Stimulated activated CD8-positive, alpha-beta memory T cell treated with anti-CD3 and anti-CD28 coated beads, Interleukin-2, amount 100 ng/mL, for 1 hour (primary cell): ENCODE data around the gene PGAP6.
"Not testable (repeated sequence)": the region's sequence is repeated elsewhere in the genome, so short reads cannot be mapped to it uniquely, and the experiment has no call there.

Experiments
- DNase-seq, 2 donors: peaks; one replicate each; pipeline ENCODE4 v3.0.0-alpha.2; 2020; ENCODE audit warnings: low read depth in 2 of 2

The PGAP6 gene

DNA sequence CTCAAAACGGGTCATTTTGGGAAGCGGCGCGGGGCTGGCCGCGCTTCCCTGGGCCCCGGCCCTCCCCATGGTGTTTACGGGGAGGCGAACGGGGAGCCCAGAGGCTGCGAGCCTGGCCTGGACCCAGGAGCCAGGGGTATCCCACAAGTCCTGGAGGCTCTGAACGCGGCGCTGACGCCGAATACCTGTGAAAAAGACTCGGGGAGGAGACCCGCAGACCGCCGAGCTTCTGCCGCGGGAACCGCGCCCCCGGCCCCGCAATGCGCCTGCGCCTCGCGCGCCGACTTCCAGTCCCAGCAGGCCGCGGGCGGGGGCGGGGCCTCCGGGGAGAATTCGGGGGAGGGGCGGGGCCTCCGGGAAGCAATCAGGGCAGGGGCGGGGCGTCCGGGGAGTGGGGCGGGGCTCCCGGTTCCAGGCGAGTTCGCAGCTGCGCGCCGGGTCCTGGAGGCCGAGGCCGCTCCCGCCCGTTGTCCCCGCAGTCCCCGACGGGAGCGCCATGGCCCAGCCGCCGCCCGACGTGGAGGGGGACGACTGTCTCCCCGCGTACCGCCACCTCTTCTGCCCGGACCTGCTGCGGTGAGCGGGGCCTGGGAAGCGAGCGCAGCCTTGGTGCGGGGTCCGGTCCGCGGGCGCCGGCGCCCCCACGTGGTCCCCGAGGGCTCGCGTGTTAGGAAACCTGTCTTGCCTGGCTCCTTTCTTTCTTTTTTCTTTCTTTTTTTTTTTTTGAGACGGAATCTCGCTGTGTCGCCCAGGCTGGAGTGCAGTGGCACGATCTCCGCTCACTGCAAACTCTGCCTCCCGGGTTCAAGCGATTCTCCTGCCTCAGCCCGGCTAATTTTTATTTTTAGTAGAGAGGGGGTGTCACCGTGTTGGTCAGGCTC lies 19.9 kb upstream of the PGAP6 start, which contains the start of gene DECR2:
DECR2 (plus strand) TSS at position 418 of the 881 bp plus-strand sequence; CDS start at position 497, 79 bp downstream.
- peak; percentile 99 for DNase-seq

DNA sequence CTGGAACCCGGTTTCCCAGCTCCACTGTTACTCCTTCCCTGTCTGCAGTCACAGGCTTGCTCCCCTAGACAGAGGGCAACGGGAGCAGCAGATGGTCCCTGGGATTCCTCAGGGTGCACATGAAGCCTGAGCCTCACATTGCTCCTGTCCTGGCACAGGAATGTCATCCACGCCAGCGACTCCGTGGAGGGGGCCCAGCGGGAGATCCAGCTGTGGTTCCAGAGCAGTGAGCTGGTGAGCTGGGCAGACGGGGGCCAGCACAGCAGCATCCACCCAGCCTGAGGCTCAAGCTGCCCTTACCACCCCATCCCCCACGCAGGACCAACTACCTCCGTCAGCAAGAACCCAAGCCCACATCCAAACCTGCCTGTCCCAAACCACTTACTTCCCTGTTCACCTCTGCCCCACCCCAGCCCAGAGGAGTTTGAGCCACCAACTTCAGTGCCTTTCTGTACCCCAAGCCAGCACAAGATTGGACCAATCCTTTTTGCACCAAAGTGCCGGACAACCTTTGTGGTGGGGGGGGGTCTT lies 18.3 kb upstream of the PGAP6 start:
- no peak for DNase-seq

GRCh38 chr16:399340-400019 lies 17.7 kb upstream of the PGAP6 start:
- no peak for DNase-seq

GRCh38 chr16:398561-399339 lies 17.0 kb upstream of the PGAP6 start:
- no peak for DNase-seq

GRCh38 chr16:397736-398332 lies 16.1 kb upstream of the PGAP6 start:
- DNase-seq, result no peak

GRCh38 chr16:397135-397661 lies 15.4 kb upstream of the PGAP6 start, which contains the start of gene NME4:
TSS of gene NME4 (plus strand) at chr16:397199. CDS start at chr16:397223, 24 bp downstream.
- no peak for DNase-seq

DNA sequence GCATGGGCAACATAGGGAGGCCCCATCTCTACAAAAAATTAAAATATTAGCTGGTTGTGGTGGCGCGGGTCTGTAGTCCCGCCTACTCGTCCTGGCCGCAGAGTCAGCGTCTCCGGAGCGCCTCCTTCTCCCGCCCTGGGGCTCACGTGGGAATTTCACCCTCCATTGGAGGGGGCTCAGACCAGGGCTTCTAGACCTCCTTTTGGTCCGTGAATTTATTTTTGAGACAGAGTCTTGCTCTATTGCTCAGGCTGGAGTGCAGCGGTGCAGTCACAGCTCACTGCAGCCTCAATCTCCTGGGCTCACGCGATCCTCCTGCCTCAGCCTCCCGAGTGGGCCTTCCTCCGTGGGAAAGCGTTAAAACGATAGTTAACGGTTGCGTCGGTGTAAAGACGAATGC lies 14.8 kb upstream of the PGAP6 start:
- DNase-seq, result no peak

- no peak for DNase-seq
Observed at GRCh38 chr16:396199-396598, 14.4 kb upstream of the PGAP6 start.

- DNase-seq, result no peak
Observed at GRCh38 chr16:392450-393030, 10.8 kb upstream of the PGAP6 start.

- DNase-seq, result peak; percentile 51 to 74
Observed at GRCh38 chr16:391885-392335, 10.1 kb upstream of the PGAP6 start.

DNA sequence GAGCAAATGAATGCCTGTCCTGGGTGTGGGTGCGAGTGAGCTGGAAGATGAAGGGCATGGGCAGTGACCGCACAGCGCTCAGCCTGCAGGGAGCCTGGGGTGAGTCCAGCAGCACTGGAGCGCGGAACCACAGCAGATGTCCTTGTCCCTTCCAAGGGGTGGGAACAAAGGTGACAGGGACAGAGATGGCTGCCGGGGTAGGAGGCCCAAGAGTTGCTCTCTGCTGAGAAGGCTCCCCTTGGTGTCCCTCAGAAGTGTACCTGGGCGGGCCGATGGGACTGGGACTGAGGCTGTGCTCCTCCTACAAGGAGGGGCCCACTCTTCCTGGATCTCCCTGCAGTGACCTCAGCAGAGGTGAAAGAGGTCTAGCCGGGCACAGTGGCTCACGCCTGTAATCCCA lies 7.6 kb upstream of the PGAP6 start:
- DNase-seq, result no peak

GRCh38 chr16:387761-388666 lies 6.2 kb upstream of the PGAP6 start:
- not testable (repeated sequence) for DNase-seq

- DNase-seq, result no peak
Observed at GRCh38 chr16:386641-387156, 4.9 kb upstream of the PGAP6 start.

DNA sequence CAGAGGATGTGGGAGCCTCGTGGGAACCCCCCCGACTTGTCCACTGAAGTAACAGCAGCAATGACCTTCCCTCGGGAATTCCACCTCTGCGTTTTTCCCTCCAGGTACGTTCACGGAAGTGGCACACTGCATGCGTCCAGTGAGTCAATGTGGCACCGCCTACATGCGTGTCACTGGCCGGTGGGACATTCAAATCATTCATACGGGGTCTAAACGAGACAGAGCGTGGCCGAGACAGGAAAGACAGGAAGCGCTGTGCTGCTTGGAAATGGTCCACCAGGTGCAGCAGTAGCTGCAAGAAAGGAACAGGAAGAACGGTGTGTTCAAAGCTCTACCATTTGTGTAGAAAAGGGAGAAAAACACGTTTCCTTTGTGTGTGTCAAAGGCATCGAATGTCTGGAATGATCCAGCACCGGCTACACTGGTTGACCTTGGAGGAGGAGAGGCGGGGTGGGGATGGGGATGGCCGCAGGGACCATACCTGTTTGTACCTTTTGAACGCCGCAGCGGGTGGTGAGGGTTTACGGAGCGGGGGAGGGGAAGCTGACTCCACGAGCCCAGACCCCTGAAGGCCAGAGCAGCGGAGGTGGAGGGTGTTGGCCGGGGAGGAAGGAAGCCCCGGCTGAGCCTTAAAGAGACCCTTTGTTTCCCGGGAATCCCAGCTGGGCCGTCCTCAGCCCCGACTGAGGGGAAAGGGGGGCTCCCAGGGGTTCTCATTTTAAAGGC lies 1.7 kb upstream of the PGAP6 start:
- no peak for DNase-seq

GRCh38 chr16:381012-381788 lies 578 bp downstream of the PGAP6 start:
- DNase-seq, result no peak

DNA sequence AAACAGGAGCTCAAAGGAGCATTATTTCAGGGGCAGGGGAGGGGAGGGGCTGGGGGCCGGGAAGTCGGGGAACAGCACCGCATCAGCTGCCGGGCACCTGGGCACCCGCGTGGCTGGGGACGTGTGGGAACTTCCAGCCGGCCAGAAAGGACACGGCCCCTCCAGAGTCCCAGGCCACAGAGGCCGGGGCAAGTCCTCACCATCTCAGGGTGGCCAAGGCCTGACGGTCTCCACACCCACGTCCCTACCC lies 1.1 kb downstream of the PGAP6 start:
- no peak for DNase-seq

GRCh38 chr16:379961-380761 lies 1.6 kb downstream of the PGAP6 start:
- DNase-seq, result no peak
